ENCODE measurements around the gene MLIP. TPM values are rescaled to one million over a fixed set of nuclear protein-coding genes. Genes with fewer than 3 reads are reported as not detected.

Gene MLIP
- total RNA-seq, 1 donor from 2014 or later: not detected

- DNase-seq (ENCODE audit: extremely low spot score, unreplicated experiment): no peak
- Mint-ChIP-seq H3K27me3 (ENCODE audit: unreplicated experiment) (no peaks in the 10 kb centered on the region), H3K27ac (ENCODE audit: unreplicated experiment) (no peak overlapping the region), H3K9me3 (ENCODE audit: unreplicated experiment) (peaks cover 10% of the 10 kb centered on the region), H3K4me1 (ENCODE audit: unreplicated experiment) (peaks cover 12% of the 10 kb centered on the region), H3K4me3 (ENCODE audit: unreplicated experiment) (no peak overlapping the region), H3K36me3 (ENCODE audit: unreplicated experiment) (peaks cover 2% of the 10 kb centered on the region)
- TF ChIP-seq CTCF (IDR thresholded peaks at IDR 0.05): no peak
Observed at GRCh38 chr6:54102238-54102637, 9.0 kb upstream of the MLIP start.

- Mint-ChIP-seq H3K4me1 (ENCODE audit: unreplicated experiment) (peaks cover 22% of the 10 kb centered on the region), H3K4me3 (ENCODE audit: unreplicated experiment) (no peak overlapping the region), H3K9me3 (ENCODE audit: unreplicated experiment) (peaks cover 10% of the 10 kb centered on the region), H3K27me3 (ENCODE audit: unreplicated experiment) (no peaks in the 10 kb centered on the region), H3K27ac (ENCODE audit: unreplicated experiment) (no peak overlapping the region), H3K36me3 (ENCODE audit: unreplicated experiment) (peaks cover 2% of the 10 kb centered on the region)
- no peak for TF ChIP-seq CTCF (IDR thresholded peaks at IDR 0.05)
- DNase-seq (ENCODE audit: extremely low spot score, unreplicated experiment): no peak
Observed at GRCh38 chr6:54103497-54103896, 7.7 kb upstream of the MLIP start.

- peaks cover 10% of the 10 kb centered on the region for H3K9me3 Mint-ChIP-seq (ENCODE audit: unreplicated experiment)
- no peak for TF ChIP-seq CTCF (IDR thresholded peaks at IDR 0.05)
- no peak overlapping the region for H3K4me3 Mint-ChIP-seq (ENCODE audit: unreplicated experiment)
- H3K4me1 Mint-ChIP-seq (ENCODE audit: unreplicated experiment): peaks cover 21% of the 10 kb centered on the region
- peaks cover 2% of the 10 kb centered on the region for H3K36me3 Mint-ChIP-seq (ENCODE audit: unreplicated experiment)
- no peak overlapping the region for H3K27ac Mint-ChIP-seq (ENCODE audit: unreplicated experiment)
- H3K27me3 Mint-ChIP-seq (ENCODE audit: unreplicated experiment): no peaks in the 10 kb centered on the region
- DNase-seq (ENCODE audit: extremely low spot score, unreplicated experiment): no peak
Observed at GRCh38 chr6:54106727-54107126, 4.5 kb upstream of the MLIP start.

- H3K4me3 Mint-ChIP-seq (ENCODE audit: unreplicated experiment): no peak overlapping the region
- no peak for TF ChIP-seq CTCF (IDR thresholded peaks at IDR 0.05)
- H3K27me3 Mint-ChIP-seq (ENCODE audit: unreplicated experiment): no peaks in the 10 kb centered on the region
- peak overlapping the region; percentile 29 for H3K27ac Mint-ChIP-seq (ENCODE audit: unreplicated experiment)
- peaks cover 27% of the 10 kb centered on the region for H3K4me1 Mint-ChIP-seq (ENCODE audit: unreplicated experiment)
- H3K36me3 Mint-ChIP-seq (ENCODE audit: unreplicated experiment): peaks cover 2% of the 10 kb centered on the region
- no peak for DNase-seq (ENCODE audit: extremely low spot score, unreplicated experiment)
- peaks cover 10% of the 10 kb centered on the region for H3K9me3 Mint-ChIP-seq (ENCODE audit: unreplicated experiment)
Observed at GRCh38 chr6:54107470-54108090, 3.7 kb upstream of the MLIP start.

- Mint-ChIP-seq H3K9me3 (ENCODE audit: unreplicated experiment) (peaks cover 10% of the 10 kb centered on the region), H3K36me3 (ENCODE audit: unreplicated experiment) (peaks cover 2% of the 10 kb centered on the region), H3K4me1 (ENCODE audit: unreplicated experiment) (peaks cover 29% of the 10 kb centered on the region), H3K4me3 (ENCODE audit: unreplicated experiment) (no peak overlapping the region), H3K27ac (ENCODE audit: unreplicated experiment) (no peak overlapping the region), H3K27me3 (ENCODE audit: unreplicated experiment) (no peaks in the 10 kb centered on the region)
- TF ChIP-seq CTCF (IDR thresholded peaks at IDR 0.05): no peak
- DNase-seq (ENCODE audit: extremely low spot score, unreplicated experiment): no peak
Observed at GRCh38 chr6:54108271-54108670, 3.0 kb upstream of the MLIP start.
